ENCODE results near the gene CCDC34. TPM values are rescaled to one million over a fixed set of nuclear protein-coding genes. Genes with fewer than 3 reads are reported as not detected.
"Not testable (repeated sequence)": the region's sequence is repeated elsewhere in the genome, so short reads cannot be mapped to it uniquely, and the experiment has no call there.

Gene CCDC34
- total RNA-seq, 1 donor from 2014 or later, result 1.6 TPM

GRCh38 chr11:27348340-27348873, 14.6 kb downstream of the CCDC34 start:
- Histone ChIP-seq H3K27ac (no peak overlapping the region), H3K4me1 (peaks cover 0 to 9% of the 10 kb centered on the region in 2 donors), H3K9me3 (no peaks in the 10 kb centered on the region), H3K27me3 (no peaks in the 10 kb centered on the region), H3K4me3 (no peak overlapping the region), H3K36me3 (no peaks in the 10 kb centered on the region)
- no peak for TF ChIP-seq CTCF (IDR thresholded peaks at IDR 0.05)
- intact Hi-C loops (cut with DNase I), result no loop called here
- no peak for DNase-seq (ENCODE audit: low spot score in 2 of 2)

- Histone ChIP-seq H3K27ac (no peak overlapping the region), H3K9me3 (no peaks in the 10 kb centered on the region), H3K27me3 (no peaks in the 10 kb centered on the region), H3K4me1 (peaks cover 0 to 9% of the 10 kb centered on the region in 2 donors), H3K4me3 (no peak overlapping the region), H3K36me3 (no peaks in the 10 kb centered on the region)
- intact Hi-C loops (cut with DNase I), result no loop called here
- no peak for DNase-seq (ENCODE audit: low spot score in 2 of 2)
- TF ChIP-seq CTCF (IDR thresholded peaks at IDR 0.05), result no peak
Measured at GRCh38 chr11:27347359-27348339, 15.4 kb downstream of the CCDC34 start.

GRCh38 chr11:27339941-27340340, 23.1 kb downstream of the CCDC34 start:
- H3K9me3 ChIP-seq, result no peaks in the 10 kb centered on the region
- H3K27ac ChIP-seq, result no peak overlapping the region
- intact Hi-C loops (cut with DNase I), result no loop called here
- no peak overlapping the region for H3K4me3 ChIP-seq
- TF ChIP-seq CTCF (IDR thresholded peaks at IDR 0.05), result no peak
- no peaks in the 10 kb centered on the region for H3K4me1 ChIP-seq
- no peaks in the 10 kb centered on the region for H3K27me3 ChIP-seq
- no peaks in the 10 kb centered on the region for H3K36me3 ChIP-seq
- no peak for DNase-seq (ENCODE audit: low spot score in 2 of 2)

GRCh38 chr11:27334764-27335163, 28.3 kb downstream of the CCDC34 start:
- intact Hi-C loops (cut with DNase I); DNase-seq (ENCODE audit: low spot score in 2 of 2); H3K4me1 ChIP-seq; H3K9me3 ChIP-seq; H3K27me3 ChIP-seq; H3K36me3 ChIP-seq; H3K27ac ChIP-seq; H3K4me3 ChIP-seq: not testable (repeated sequence)

GRCh38 chr11:27331981-27332380, 31.0 kb downstream of the CCDC34 start:
- intact Hi-C loops (cut with DNase I), result no loop called here
- TF ChIP-seq CTCF (IDR thresholded peaks at IDR 0.05), result no peak
- H3K4me1 ChIP-seq, result no peaks in the 10 kb centered on the region
- no peak overlapping the region for H3K4me3 ChIP-seq
- H3K27ac ChIP-seq, result no peak overlapping the region
- no peaks in the 10 kb centered on the region for H3K36me3 ChIP-seq
- H3K9me3 ChIP-seq, result no peaks in the 10 kb centered on the region
- no peaks in the 10 kb centered on the region for H3K27me3 ChIP-seq
- DNase-seq (ENCODE audit: low spot score in 2 of 2), result no peak

- Histone ChIP-seq H3K9me3 (no peaks in the 10 kb centered on the region), H3K36me3 (no peaks in the 10 kb centered on the region), H3K27me3 (no peaks in the 10 kb centered on the region), H3K27ac (no peak overlapping the region), H3K4me3 (no peak overlapping the region), H3K4me1 (no peaks in the 10 kb centered on the region)
- DNase-seq (ENCODE audit: low spot score in 2 of 2), result no peak
- no peak for TF ChIP-seq CTCF (IDR thresholded peaks at IDR 0.05)
- intact Hi-C loops (cut with DNase I), result no loop called here
Measured at GRCh38 chr11:27330633-27331270, 32.3 kb downstream of the CCDC34 start.

Measured in ascending aorta (tissue), 2 donors.